ENCODE data around the gene CREM.
"Not testable (repeated sequence)": the region's sequence is repeated elsewhere in the genome, so short reads cannot be mapped to it uniquely, and the experiment has no call there.

The CREM gene

DNA sequence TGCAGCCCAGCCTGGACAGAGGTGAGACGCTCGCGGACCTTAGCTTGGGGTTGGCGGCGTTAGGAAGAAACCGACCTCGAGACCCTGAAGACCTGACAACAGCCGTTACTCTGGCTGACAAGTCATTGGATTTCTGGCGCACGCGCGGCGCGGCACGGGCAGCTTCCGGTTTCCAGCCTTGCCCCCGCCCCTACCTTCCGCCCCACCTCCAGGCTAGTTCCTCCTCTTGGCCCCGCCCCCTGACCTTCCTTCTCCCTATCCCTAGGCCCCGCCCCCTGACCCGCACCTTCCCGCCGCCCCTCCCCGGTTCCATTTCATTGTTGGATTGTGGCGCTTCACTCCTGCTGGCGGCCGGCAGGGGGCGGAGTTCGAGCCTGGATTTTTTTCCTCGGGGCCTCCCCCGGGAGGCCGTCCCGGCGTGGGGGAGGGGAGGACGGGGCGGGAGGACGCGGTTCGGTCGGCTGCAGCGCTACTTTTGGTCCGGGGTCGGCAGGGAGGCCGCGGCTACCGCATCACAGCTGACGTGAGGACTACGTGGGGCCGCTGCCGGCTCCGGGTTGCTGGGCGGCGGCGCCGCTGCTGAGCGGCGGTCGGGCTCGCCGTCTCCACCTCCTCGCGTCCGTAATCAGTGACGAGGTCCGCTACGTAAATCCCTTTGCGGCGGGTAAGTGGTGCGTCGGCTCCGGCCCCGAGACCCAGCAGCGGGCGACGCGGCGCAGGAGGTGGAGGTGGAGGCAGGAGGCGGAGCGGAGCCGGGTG is at the start of gene CREM:
Gene CREM (plus strand): TSS at position 317 of the 759 bp plus-strand sequence. CDS start 10,990 bp downstream, outside the sequence.
- peak; percentile 94 for DNase-seq (ENCODE audit: low spot score)

DNA sequence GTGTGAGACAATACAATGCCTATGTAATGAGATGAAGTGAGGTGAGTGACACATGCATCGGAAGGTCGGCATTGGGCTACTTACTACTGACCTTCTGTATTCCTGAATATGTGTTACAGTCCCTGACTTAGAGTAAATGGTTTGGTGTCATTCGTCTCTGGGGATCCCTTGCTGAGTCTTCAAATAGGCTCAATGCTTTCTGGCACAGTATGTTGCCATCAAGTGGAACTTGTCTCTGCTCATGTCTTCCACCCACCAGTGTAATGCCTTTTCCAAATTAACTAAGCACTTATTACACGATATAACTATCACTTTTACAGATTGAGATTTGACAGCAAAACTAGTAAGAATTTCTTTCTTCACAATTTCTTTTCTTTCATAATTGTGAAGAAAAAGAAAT is 47.4 kb upstream of the CREM start:
- no peak for DNase-seq (ENCODE audit: low spot score)

DNA sequence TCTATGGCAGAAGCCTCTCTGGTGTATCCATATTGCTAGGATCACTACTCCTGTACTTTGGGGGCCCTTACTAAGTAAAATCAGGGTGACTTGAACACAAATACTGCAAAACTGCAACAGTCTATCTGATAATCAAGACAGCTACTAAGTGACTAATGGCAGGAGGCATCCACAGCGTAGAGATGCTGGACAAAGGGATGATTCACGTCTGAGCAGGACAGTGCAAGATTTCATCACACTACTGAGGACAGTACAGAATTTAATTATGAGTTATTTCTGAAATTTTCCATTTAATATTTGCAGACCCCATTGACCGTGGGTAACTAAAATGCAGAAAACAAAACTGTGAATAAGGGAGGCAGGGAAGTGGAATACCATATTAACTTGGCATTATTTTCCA is 46.9 kb upstream of the CREM start:
- DNase-seq (ENCODE audit: low spot score) = peak; percentile 57

DNA sequence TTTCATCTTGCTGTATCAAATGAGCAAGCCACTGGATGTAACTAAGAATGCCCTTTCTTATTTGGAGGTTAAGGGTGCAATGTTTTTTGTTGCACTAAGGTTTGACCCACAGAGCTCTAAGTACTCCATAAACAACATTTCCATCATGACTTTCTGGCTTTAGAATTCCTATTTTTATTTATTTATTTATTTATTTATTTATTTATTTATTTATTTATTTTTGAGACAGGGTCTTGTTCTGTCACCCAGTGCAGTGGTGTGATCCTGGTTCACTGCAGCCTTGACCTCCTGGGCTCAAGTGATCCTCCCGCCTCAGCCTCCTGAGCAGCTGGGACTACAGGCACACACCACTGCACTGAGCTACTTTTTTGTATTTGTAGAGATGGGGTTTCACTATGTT is 46.4 kb upstream of the CREM start:
- DNase-seq (ENCODE audit: low spot score) = not testable (repeated sequence)

DNA sequence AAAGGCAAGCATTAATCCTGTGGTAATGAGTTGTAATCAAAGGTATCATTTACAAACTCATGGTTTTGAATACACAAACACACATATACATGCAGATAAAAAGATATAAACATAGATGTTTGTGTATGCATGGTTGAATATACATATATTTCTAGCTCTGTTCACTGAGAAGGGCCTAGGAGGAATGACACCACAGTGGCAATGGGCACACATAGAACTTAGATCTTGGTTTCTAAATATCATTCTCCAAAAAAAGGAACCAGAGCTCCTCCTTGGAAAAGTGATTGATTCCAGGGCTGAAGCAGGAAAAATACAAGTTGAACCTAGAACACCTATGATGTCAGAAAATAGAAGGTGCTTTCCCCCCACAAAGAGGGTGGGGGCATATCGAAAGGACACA is 43.4 kb upstream of the CREM start:
- DNase-seq (ENCODE audit: low spot score) = no peak

DNA sequence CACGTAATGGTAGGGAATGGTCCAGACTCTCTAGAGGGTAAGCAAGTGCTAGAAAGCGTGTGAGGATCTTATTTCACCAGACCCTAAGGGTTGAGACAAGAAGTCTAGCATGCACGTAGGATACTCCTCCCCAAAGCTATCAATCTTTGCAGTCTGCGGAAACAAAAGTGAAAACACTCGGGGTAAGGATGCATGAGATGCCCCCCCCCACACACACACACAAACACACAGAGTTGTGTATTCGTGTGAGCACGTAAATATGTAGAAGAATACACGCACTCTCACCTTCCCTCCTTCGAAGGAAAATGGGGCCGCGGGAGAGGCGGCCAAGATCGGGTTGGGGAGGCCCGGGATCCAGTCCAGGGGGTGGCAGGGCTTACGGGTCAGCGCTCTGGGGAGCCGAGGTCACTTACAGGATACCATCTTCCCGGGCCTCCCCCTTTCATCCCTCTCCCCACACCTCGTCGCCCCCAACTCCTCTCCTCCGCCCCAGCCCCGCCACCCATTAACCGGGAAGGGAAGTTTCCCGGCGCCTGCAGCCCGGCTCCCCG is 37.0 kb upstream of the CREM start:
- peak; percentile 20 for DNase-seq (ENCODE audit: low spot score)

DNA sequence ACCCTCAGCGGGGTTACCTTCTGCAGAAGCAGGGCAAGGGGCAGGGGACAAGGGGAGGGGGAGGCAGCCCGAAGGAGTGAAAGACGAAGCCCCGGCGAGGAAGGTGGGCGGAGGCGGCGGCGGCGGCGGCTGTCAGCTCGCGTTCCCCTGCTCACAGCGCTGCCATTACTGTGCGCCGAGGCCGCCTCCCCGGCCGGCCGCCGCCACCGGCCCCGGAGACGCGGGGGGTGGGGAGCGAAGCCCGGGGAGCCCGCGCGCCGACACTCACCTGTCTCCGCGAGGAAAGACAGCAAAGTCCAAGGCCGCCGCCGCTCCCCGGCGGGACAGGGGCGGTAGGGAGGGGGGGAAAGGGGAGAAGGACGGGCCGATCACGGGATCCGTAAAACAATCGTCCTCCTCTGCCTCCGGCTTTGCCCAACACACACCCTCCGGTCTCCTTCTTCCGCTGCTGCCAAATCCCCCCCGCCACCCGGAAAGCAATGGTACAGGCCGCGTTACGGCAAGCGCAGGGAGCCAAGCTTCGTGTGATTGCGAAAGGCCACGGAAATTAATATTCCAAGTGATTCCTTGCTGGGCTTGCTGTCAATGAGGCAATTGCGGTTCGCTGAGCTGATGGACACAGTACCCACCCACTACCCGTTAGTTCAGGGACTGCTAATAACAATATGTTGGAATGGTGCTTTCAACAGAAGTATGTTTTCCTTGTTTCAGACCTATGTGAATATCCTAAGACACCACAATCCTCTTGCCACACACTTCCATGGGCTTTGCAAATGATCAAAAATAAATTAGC is 36.3 kb upstream of the CREM start, which contains the start of gene CUL2:
Gene CUL2 (minus strand): TSS at position 180 of the 793 bp plus-strand sequence. CDS start 19,024 bp downstream, outside the sequence.
- peak; percentile 92 for DNase-seq (ENCODE audit: low spot score)

DNA sequence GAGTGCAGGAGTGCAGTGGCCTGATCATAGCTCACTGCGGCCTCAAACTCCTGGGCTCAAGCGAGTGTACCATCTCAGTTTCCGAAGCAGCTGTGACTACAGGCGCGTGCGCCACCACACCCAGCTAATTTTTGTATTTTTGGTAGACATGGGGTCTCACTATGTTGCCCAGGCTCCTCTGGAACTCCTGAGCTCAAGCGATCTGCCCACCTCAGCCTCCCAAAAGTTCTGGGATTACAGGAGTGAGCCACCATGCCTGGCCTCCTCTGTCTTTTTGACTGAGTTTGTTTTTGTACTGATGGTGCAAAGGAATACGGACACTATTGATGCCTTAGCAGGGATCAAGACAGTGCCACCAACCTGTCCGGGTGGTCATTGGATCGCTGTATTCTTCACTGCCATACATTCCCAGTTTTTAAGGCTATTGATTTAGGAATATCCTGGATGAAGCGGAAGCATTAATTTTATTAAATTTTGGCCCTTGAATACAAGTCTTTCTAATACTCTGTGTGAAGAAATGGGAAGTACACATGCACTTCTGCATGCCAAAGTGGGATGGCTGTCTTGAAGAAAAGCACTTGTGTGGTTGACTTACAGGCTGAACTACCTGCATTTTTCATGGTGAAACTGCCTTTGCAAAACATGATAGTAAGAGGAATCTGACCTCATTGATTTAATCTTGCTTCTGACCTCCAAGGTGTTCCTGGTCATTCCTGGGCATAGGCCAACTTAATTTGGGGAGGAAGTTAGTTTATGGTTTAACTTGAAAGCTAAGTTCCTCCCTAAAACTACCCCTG is 34.5 kb upstream of the CREM start:
- no peak for DNase-seq (ENCODE audit: low spot score)

DNA sequence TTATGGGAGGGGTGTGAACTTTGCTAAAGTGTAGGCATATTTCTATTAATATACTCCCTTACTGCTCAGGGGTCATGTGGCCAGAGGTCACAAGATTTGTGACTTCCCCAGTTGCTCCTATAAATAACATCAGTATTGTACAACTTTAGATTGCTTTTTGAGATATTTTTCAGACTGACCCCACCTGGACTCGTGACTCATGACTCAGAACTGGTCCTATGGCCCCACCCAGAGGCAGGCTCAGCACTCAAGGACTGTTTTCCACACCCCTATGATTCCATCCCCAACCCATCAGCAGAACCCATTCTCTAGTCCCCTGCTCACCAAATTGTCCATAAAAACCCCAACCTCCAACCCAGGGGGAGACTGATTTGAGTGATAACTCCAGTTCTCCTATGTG is 33.8 kb upstream of the CREM start:
- DNase-seq (ENCODE audit: low spot score) = no peak

DNA sequence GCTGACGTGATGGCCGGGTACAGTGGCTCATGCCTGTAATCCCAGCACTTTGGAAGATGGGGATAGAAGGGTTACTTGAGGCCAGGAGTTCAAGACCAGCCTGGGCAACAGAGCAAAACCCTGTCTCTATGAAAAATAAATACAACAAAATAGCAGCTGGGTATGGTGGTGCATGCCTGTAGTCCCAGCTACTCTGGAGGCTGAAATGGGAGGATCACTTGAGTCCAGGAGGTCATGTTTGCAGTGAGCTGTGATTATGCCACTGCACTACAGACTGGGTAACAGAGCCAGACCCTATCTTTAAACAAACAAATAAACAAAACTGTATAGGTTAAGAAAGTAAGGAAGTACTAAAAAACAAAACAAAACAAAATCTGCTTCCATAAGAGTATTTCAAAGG is 30.3 kb upstream of the CREM start:
- DNase-seq (ENCODE audit: low spot score) = no peak

DNA sequence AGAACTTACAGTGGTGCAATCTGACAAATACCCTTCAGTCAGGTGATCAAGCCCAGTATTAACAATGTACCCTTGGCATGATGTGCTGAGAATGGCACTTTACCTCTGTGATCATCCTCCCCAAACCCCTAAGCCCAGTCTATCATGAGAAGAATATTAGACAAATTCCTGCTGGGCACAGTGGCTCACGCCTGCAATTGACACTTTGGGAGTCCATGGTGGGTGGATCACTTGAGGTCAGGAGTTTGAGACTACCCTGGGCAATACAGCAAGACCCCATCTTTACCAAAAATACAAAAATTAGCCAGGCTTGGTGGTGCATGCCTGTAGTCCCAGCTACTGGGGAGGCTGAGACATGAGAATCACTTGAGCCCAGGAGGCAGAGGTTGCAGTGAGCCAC is 29.1 kb upstream of the CREM start:
- no peak for DNase-seq (ENCODE audit: low spot score)

DNA sequence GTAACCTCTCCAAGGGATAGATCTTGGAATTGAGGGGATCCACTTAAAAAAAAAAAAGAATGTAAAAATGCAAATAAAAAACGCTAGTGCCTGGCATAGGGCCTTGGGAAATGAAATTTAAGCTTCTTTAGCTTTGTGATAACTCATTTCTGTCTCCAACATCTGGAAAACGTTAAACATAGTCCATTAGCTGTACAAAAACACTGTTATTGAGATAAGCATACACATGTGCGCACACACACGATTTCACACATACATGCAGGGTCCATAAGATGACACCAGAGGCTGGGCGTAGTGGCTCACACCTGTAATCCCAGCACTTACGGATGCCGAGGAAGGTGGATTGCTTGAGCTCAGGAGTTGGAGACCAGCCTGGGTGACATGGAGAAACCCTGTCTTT is 22.8 kb upstream of the CREM start:
- no peak for DNase-seq (ENCODE audit: low spot score)

DNA sequence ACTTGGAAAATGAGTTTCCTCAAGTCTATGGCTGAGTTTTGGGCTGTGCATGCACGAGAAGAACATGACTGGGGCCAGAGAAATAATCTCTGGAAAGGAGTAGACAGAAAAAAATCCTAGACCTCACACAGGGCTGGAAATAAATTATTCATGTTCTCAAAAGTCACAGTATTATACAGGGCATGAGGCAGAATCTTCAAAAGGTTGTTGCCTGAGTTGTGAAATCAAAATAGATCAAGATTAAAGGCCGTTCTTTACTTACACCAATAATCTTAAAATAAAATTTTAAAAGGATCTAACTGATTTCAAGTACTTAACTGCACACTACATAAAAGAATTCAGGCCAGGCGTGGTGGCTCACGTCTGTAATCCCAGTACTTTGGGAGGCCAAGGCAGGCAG is 14.1 kb upstream of the CREM start:
- DNase-seq (ENCODE audit: low spot score) = no peak

DNA sequence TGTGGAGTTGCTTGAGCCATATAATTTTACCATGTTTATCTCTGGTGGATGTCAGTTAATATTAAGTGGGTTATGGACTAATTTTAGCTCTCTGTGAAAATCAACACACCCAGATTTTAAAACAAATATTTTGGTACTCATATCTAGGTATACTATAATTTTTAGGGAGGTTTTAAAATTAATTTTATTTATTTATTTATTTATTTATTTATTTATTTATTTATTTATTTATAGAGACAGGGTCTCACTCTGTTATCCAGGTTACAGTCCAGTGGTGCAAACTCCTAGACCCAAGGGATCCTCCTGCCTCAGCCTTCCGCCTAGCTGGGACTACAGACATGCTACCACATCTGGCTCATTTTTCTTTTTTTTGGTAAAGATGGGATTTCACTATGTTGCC is 7.3 kb upstream of the CREM start:
- no peak for DNase-seq (ENCODE audit: low spot score)

DNA sequence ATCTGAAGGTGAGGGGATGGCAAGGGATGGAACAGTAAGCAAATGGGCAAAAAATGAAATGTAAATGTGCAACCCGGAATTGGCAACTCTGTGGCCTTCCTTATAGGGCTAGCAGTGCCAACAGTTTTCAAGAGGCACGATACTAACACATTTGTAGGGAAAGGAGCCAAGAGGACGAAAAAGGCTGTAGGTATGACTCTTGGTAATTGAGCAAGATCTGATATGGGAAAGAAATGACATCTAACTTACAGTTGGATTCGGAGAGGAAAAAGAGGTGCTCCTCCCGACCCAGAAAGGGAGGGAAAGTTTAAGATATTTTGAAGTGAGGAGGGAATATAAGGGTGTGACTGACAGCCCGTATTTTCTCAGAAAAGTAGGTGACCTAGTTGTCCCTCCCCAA is 2.1 kb upstream of the CREM start:
- no peak for DNase-seq (ENCODE audit: low spot score)

DNA sequence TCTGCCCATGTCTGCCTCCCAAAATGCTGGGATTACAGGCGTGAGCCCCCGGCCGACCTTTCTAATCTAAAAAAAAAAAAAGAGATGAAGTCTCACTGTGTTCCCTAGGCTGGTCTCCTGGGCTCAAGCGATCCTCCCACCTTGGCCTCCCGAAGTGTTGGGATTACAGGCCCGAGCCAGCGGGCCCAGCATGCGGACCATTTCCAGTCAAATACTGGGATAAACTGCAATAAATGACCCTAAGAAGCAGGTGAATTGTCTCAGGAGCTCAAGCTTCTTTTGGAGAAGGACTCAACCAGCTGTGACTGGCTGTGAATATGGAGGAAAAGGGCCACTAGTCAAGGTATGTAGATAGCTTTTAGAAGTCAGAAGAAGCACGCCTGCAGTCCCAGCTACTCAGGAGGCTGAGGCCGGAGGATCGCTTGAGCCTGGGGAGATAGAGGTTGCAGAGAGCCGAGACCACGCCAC is 550 bp upstream of the CREM start:
- no peak for DNase-seq (ENCODE audit: low spot score)

DNA sequence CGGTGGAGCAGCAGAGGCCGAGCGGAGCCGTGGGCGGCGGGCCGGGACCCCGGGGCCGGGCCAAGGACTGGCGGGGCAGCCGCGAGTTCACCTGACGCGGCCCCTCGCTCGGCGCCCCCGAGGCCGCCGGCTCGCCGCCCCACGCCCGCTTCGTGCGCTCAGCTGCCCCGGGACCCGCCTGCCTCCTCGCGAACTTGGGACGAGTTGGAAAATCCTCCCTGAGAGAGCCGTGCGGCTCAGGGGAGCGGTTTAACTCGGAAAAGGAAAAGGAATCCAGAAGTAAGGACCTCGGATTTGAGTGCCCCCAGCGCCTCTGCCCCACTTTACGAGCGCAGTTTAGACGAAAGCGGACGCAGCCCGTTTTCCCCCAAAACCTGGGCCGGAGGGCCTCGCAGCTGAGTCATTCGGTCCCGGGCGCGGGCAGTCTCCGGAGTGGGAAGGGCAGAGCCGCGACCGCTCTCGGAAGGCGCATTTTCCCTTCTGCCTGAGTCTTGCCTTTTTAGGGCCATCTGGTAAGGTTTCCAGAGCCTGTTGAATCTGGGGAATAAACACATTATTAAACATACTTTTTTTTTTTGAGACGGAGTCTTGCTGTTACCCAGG is 744 bp downstream of the CREM start:
- DNase-seq (ENCODE audit: low spot score) = no peak

DNA sequence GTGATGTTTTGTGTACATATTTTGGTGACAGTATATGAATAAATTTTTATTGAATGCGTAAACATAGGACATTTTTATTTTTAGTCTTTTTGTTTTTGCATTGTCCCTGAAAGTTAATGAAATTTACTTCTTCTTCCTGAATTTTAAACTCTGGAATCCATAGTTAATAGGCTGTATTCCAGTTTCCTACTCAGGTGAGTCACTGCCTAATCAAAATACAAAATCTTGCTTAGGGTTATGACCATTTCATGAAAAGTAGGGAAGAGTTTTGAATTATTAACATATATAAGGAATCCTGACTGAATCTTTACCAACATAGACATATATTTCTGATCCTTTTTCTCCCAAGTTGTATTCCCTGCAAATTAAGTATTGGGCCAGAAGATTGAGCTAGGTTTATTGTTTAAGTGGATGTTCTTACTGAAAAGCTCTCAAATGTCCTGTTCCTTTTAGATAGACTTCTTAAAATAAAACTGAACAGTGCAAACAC is 2.6 kb downstream of the CREM start:
- DNase-seq (ENCODE audit: low spot score) = no peak

DNA sequence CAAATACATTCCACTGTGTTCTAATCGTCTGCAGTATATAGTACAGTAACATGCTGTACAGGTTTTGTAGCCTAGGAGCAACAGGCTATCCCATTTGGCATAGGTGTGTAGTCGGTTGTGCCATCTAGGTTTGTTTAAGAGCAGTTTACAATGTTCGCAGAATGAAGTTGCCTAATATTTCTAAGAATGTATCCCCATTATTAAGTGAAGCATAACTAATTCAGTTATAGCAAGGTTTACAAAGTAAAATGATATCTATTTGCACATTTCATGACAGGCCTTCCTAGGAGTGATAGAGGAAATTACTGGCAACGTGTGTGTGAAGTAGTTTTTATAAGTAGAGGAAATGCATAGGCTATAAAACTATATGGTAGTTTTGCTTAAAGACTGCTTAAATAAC is 4.0 kb downstream of the CREM start:
- no peak for DNase-seq (ENCODE audit: low spot score)

DNA sequence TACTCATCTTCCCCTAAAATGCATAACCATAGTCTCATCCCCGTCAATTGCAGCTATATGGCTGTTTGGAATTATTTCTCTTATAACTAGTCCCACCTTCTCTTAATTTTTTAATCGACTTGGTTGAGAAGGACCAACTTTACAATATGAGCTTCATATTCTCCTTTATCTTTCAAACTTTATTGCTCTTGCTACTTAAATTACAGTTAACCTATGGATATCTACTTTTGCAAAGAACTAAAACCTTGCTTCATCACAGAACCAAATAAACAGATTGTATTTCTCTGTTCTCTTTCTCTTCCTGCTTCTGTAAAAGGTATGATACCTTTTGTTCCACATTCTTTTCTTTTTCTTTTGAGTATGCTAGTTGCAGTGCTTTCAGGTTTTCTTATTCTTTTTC is 6.1 kb downstream of the CREM start:
- DNase-seq (ENCODE audit: low spot score) = no peak

DNA sequence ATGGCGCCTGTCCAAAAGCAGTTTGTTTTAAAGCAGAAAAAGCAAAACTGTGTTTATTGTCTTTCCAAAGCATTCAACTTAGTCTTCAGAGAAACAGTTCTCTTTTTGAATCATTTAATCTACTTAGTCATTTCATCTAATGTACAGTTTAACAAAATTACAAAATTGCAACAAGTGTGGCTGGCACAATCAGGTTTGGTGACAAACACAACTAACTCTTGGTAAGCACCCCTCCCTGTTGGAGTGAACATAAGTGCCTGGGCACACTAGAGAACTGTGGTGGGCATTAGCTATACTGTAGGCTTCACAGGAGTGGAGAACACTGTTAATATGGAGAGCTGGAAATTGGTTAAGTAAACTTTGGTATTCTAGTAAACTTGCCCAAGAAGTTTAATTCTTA is 6.9 kb downstream of the CREM start:
- no peak for DNase-seq (ENCODE audit: low spot score)

DNA sequence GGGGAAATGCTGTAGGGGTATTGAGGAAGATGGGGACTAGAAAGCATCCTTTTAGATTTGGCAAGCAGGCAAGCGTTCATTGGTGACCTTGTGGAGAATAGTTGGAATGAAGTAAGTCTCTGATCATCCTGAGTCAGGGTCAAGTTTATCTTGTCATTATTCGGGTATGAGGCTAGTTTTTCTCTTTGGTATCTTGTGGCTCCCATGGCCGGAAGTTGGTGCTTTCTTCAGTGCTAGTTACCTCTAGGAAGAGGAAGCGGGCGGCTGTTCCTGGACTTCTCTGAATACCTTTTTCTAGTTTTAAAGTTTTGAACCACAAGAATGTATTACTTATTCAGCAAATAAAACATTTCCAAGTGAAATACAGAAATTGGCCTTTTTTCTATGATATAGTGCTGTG is 9.2 kb downstream of the CREM start:
- DNase-seq (ENCODE audit: low spot score) = no peak

All from pons (tissue), 1 donor.